NCI-H1417 treated with DMSO at 0.1 percent for 48 hours (cell line): Measurements from ENCODE around the gene PRPH2.
A peak's percentile ranks its signal among the peaks of the same experiment; 100 is the strongest.

Experiments
- DNase-seq: peaks from one replicate; lab custom pipeline; 2025; lab: John Stamatoyannopoulos, UW

The PRPH2 gene, protein sequence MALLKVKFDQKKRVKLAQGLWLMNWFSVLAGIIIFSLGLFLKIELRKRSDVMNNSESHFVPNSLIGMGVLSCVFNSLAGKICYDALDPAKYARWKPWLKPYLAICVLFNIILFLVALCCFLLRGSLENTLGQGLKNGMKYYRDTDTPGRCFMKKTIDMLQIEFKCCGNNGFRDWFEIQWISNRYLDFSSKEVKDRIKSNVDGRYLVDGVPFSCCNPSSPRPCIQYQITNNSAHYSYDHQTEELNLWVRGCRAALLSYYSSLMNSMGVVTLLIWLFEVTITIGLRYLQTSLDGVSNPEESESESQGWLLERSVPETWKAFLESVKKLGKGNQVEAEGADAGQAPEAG

GRCh38 chr6:42722497-42722896 lies at the start of gene PRPH2:
Gene PRPH2, minus strand, starts transcription at chr6:42722597. Its CDS starts 263 bp downstream, at chr6:42722334.
- DNase-seq, result no peak

GRCh38 chr6:42771741-42772100 lies 49.3 kb upstream of the PRPH2 start:
- DNase-seq, result no peak

DNA sequence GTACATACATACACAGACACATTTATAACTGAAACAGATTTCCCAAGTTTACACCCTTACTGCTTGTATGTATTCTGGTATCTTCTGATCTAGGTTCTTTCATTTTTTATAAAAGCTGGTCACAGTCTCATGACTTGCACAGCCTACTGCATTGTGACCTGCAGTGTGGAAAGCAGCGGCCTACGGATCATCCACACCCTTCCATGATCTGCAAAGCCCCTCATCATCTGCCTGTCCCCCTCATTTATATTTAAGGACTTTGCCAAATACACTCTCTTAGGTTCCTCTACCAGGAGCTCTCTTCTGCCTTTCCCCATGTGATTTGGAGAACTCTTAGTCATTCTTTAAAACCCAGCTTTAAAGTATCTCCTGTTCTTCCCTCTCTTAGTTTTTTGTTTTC lies 47.4 kb upstream of the PRPH2 start:
- no peak for DNase-seq

GRCh38 chr6:42769051-42769450 lies 46.7 kb upstream of the PRPH2 start:
- DNase-seq, result no peak

DNA sequence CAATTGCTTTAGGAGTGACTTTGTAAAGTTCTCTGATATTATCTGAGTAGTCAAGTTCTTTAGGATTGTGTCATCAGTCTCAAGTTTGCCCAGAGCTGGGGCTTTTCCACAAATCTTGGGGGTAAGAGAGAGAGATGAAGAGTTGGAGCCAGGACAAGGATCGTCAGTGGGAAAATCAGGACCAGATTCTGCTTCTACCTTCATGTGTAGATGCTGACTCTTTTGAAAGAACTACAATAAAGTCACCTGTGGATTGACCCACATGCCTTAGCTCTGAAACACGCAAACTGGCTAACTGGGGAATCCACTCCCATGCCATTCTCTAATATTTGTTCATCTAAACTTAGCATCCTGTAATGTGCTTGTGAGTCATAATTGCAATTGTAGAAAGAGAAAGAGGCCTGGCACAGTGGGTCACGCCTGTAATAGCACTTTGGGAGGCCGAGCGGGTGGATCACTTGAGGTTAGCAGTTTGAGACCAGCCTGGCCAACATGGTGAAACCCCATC lies 43.8 kb upstream of the PRPH2 start:
- DNase-seq, result no peak

DNA sequence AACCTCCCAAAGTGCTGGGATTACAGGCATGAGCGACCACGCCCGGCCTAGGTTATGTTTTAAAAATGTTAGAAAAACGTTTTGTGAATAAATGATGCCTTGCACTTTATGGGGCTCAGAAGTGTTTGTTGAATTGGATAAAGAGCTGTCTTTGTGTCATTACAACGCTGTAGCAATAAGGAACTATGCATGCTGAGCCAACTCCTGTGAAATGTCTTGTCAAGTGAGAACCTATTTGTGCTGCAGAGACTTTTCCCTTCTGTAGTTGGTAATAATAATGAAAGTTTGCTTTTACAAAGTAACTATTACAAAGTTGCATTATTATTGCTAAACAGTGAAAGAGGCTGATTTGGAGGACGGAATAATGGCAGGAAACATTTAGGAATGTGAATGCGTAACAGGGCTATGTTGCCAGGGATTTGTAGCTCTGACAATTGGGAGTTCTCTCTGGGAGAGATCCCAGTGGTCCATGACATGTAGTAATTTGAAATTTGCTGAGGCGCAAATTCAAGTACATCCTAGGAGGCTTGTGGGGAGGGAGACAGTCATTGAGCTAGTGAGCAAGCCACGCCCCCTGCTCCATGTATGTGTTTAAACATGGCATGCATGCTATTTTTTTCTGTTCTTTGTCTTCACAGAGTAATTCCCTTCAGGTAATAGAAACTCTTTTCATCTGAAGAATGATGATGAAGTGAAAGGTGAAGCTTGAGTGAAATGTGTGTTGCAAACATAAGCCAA lies 42.7 kb upstream of the PRPH2 start:
- no peak for DNase-seq

DNA sequence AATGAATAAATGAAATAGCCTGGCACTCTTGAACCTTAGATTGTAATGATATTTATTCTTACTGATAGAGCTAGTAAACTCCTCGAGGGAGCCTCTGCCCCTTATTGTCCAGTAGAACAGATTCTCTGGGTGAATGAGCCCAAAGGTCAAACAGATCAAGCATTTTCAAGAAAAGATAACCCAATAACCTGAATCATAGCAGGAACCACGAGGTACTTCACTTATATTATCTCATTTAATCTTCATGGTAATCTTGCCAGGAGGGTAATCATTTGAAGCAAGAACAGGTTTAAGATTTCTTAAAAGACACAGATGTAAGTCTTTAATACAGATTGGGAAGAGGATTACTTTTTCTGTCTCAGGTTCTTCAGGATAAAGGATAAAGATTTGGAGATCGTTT lies 40.6 kb upstream of the PRPH2 start:
- no peak for DNase-seq

DNA sequence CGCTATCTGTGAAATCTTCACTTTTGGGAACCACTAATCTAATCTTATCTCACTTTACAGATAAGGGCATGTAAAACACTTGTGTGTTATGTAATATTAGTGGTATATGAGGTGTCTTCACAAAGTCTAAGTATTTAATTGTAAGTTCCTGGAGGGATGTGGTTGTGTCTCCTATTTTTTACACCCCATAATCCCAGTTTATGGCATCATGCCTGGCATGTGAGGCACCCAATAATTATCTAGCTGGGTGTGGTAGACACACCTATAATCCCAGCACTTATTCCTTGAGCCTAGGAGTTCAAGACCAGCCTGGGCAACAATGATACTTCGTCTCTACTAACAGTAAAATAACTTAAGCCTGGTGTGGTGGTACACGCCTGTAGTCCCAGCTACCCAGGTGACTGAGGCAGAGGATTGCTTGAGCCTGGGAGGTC lies 40.0 kb upstream of the PRPH2 start:
- no peak for DNase-seq

DNA sequence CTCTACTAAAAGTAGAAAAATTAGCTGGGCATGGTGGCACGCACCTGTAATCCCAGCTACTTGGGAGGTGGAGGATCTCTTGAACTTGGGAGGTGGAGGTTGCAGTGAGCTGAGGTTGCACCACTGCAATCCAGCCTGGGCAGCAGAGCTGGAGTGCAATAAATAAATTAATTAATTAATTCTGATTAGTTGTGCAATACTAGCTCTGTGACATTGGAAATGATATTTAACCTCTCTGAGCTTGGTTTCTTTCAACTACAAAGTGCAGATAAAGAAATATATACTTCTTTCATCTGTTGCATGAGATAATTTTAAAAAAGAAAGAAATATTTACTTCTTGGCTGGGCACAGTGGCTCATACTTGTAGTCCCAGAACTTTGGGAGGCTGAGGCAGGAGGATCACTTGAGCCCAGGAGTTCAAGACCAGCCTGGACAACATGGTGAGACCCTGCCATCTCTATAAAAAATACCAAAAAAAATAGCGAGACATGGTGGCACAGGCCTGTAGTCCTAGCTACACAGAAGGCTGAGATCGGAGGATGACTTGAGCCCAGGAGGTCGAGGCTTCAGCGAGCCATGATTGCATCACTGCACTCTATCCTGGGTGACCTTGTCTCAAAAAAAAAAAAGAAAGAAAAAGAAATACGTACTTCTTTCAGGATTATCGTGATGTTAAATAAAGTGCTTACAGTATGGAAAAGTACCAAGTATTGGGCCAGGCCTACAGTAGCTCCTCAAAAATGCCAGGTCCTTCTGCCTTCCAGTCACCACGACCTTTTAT lies 39.1 kb upstream of the PRPH2 start:
- no peak for DNase-seq

- no peak for DNase-seq
Measured at GRCh38 chr6:42758756-42759430, 36.5 kb upstream of the PRPH2 start.

- no peak for DNase-seq
Measured at GRCh38 chr6:42756722-42757121, 34.3 kb upstream of the PRPH2 start.

GRCh38 chr6:42754759-42755158 lies 32.4 kb upstream of the PRPH2 start:
- no peak for DNase-seq

- DNase-seq, result no peak
Measured at GRCh38 chr6:42751055-42751454, 28.7 kb upstream of the PRPH2 start.

DNA sequence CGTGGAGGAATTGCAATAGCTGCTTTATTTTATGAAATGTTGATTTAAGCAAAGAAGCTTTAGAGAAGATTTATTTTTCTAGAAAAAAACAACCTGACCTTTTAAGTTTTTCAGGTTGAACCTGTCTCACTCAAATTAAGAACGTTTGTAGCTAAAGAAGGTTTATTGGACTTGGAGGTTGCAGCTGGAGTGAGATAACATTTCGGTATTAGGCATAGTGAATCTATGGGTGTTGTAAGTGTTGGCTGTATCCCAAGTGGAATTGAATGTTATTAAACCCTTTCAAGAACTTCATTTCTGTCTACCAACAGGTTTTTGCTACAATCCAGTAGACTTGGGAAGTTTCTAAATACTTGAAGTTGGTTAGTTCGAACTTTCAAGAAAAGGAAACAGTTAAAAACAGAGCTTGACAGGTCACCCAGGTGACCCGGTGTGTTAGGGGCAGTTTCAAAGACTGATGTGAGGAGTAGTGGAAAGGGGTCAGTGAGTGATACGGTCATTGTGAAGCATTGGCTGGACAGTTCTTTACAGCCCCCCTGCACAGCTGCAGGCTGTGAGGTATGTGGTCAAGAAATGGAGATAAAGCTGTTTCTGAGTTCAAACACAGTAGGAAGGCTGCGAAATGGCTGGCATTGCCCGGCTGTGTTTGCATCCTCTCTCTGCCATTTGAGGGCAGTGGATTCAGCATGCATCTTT lies 26.0 kb upstream of the PRPH2 start:
- no peak for DNase-seq

GRCh38 chr6:42746463-42747391 lies 24.3 kb upstream of the PRPH2 start:
- no peak for DNase-seq

DNA sequence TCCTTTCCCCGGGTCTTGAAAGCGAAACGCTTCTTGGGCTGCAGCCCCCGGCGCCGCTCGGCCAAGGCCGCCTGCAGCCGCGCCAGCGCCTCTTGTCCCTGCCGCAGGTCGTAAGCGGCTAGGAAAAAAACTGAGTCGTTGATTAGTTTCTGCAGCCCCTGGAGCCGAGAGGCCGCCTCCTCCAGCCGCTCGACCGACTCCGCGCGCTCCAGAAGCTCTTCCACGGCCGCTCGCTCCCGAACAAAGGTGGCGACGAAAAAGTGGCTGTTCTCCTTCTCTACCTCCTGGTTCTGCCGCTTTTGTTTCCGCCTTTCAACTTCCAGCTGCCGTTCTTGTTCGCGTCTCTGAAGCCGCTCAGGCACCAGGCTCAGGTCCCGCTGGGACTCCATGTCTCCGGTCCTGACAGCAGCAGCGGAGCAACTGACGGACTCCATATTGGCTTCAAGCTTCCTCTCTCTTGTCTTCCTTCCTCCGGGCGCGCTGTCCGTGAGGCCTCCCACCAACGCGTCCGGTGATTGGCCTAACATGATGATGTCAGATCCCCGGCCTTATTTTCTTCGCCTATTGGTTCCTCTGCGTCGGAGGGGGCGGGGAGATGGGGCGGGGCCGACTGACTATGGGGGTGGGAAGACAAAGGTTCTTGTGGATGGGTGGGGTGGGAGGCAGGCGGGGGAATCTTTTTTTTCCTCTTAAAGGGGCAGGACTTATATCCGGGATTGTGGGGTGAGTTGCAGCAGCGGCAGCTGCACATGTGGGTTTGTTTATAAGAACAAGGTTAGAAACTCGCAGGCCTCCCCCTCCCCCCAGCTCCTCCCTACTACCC lies 23.5 kb upstream of the PRPH2 start, which contains the start of gene TBCC:
Gene TBCC, minus strand, starts transcription at position 464 of the 823 bp plus-strand sequence. Its CDS starts 30 bp downstream, at position 434.
- DNase-seq, result peak; percentile 88

DNA sequence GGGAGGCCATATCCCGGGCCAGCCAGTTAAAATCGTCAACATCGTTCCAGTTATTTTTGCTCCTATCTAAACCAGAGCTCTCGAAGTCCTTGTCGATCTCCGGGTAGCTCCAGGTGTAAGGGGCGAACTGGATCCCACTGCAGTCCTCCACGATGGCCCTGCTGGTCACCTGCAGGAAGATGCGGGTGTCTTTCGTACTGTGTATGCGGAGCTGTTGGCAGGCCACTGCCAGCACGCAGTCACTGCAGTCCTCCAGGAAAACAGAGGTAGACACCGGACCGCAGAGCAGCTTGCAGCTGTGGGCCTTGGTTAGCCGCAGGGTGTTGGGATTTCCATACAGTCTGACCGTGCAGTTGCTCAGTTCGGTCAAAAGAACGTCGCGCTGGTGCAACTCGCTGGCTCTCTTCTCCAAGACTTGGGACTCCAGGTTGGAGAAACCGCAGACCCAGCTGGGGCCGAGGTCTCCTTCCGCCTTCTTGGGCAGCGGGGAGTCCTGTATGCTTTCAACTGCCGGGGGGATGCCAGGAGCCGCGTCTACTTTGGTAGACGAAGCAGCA lies 22.8 kb upstream of the PRPH2 start:
- DNase-seq, result no peak

GRCh38 chr6:42744351-42744893 lies 22.0 kb upstream of the PRPH2 start:
- no peak for DNase-seq
